Kidney (tissue), 14 donors: ENCODE measurements around the gene SUCLG2. TPM values are rescaled to one million over a fixed set of nuclear protein-coding genes. Genes with fewer than 3 reads are reported as not detected.

ENCODE experiments used
- DNase-seq, 5 donors: peaks; one replicate each; pipeline ENCODE4 v3.0.0-alpha.2; 2013 to 2020
- FAIRE-seq: peaks from 2 replicates; lab custom pipeline; 2012; peaks lifted over from hg19 to GRCh38; lab: Jason Lieb, UNC
- H3K27ac ChIP-seq, 2 donors: one replicate each; pipeline ENCODE4 v1.7.0; 2013; ENCODE audit warnings: low read depth in 2 of 2, low read length in 2 of 2, inconsistent platforms in 1 of 2
- H3K27me3 ChIP-seq: one replicate; pipeline ENCODE4 v1.7.1; 2013; ENCODE audit warnings: low read length, inconsistent platforms; ENCODE audit not compliant: control insufficient read depth, insufficient read depth
- H3K36me3 ChIP-seq, 3 donors: one replicate each; pipeline versions ENCODE4 v1.7.0 to v1.7.1; 2013; ENCODE audit warnings: low read length in 3 of 3, control low read depth in 1 of 3, inconsistent platforms in 1 of 3; ENCODE audit not compliant: insufficient read depth in 3 of 3, control insufficient read depth in 2 of 3
- H3K4me1 ChIP-seq, 3 donors: one replicate each; pipeline versions ENCODE4 v1.7.0 to v1.7.1; 2013; ENCODE audit warnings: low read length in 3 of 3, inconsistent platforms in 1 of 3, low read depth in 1 of 3; ENCODE audit not compliant: control insufficient read depth in 2 of 3, insufficient read depth in 2 of 3
- H3K4me3 ChIP-seq, 3 donors: one replicate each; pipeline versions ENCODE4 v1.7.0 to v1.8.1; 2013; ENCODE audit warnings: low read length in 3 of 3, control low read depth in 1 of 3, inconsistent platforms in 1 of 3
- H3K9ac ChIP-seq, 3 donors: one replicate each; pipeline versions ENCODE4 v1.7.0 to v1.7.1; 2013; ENCODE audit warnings: low read length in 3 of 3, control low read depth in 1 of 3, inconsistent platforms in 1 of 3
- H3K9me3 ChIP-seq, 3 donors: one replicate each; pipeline versions ENCODE4 v1.7.0 to v1.7.1; 2013; ENCODE audit warnings: low read length in 3 of 3, control low read depth in 1 of 3, inconsistent platforms in 1 of 3; ENCODE audit not compliant: control insufficient read depth in 2 of 3, insufficient read depth in 1 of 3
- CTCF ChIP-seq: IDR thresholded peaks from 3 replicates; pipeline ENCODE4 v1.5.1; 2012; ENCODE audit warnings: mild to moderate bottlenecking, moderate library complexity, borderline replicate concordance; ENCODE audit not compliant: insufficient read depth; ENCODE audit errors: extremely low read depth
- intact Hi-C: fragments of 100-400 bp; cut with DNase I; formaldehyde crosslinking; loops from one replicate; pipeline ENCODE4 v1.11.1; 2022
- polyA plus RNA-seq: library from polyadenylated mRNA; stranded (reverse); fragments of 350-450 nt; fragmentation: Illumina TruSeq; extraction: RNeasy Lipid Tissue Mini Kit (QIAGEN cat#74804); gene quantifications from one replicate; pipeline ENCODE4 v1.2.3, GENCODE V29; 2014; ENCODE audit warnings: low read depth, low replicate concordance; ENCODE audit not compliant: insufficient read depth
- total RNA-seq: library from RNA; stranded (reverse); fragmentation: NEBNext Ultra II Directional; extraction: Animal tissue kit (Norgen Biotek cat#: 25700); gene quantifications from one replicate; pipeline ENCODE4 v1.2.1, GENCODE V29; 2021
- donor health status: control.
- donor health status: control.
- donor health status: control.
- donor health status: control.
- donor health status: control.
- donor health status: DM: yes; HTN: yes; CAD: no.
- donor health status: Normal renal cell carcinoma (clear cell type).

SUCLG2 gene
- total and polyA plus RNA-seq, 2 donors from 2014 or later: 62.8 to 117 TPM

- H3K27me3 ChIP-seq: no peaks in the 10 kb centered on the region
- H3K27ac ChIP-seq: no peak overlapping the region
- no peak for TF ChIP-seq CTCF
- intact Hi-C loops: no loop called here
- peaks cover 0 to 5% (median 0%) of the 10 kb centered on the region in 3 donors for H3K4me1 ChIP-seq
- H3K9me3 ChIP-seq: no peaks in the 10 kb centered on the region
- no peak overlapping the region for H3K9ac ChIP-seq
- FAIRE-seq (no peak), DNase-seq (no peak)
- no peaks in the 10 kb centered on the region for H3K36me3 ChIP-seq
- H3K4me3 ChIP-seq: no peak overlapping the region
Observed at GRCh38 chr3:67484085-67484484, 170.3 kb downstream of the SUCLG2 start.

- intact Hi-C loops: no loop called here
- H3K9me3 ChIP-seq: no peaks in the 10 kb centered on the region
- TF ChIP-seq CTCF: no peak
- H3K9ac ChIP-seq: no peak overlapping the region
- H3K36me3 ChIP-seq: no peaks in the 10 kb centered on the region
- no peak overlapping the region for H3K4me3 ChIP-seq
- DNase-seq (no peak), FAIRE-seq (no peak)
- H3K27me3 ChIP-seq: no peaks in the 10 kb centered on the region
- H3K27ac ChIP-seq: no peak overlapping the region
- peaks cover 0 to 5% (median 0%) of the 10 kb centered on the region in 3 donors for H3K4me1 ChIP-seq
Observed at GRCh38 chr3:67481126-67481525, 173.3 kb downstream of the SUCLG2 start.

- intact Hi-C loops: no loop called here
- Histone ChIP-seq H3K27ac (no peak overlapping the region), H3K9ac (no peak overlapping the region), H3K9me3 (no peaks in the 10 kb centered on the region), H3K27me3 (no peaks in the 10 kb centered on the region), H3K4me3 (no peak overlapping the region), H3K4me1 (no peaks in the 10 kb centered on the region), H3K36me3 (no peaks in the 10 kb centered on the region)
- DNase-seq (no peak), FAIRE-seq (no peak)
- TF ChIP-seq CTCF: no peak
Observed at GRCh38 chr3:67478423-67478822, 176.0 kb downstream of the SUCLG2 start.

GRCh38 chr3:67474311-67474710, 180.1 kb downstream of the SUCLG2 start:
- H3K4me1 ChIP-seq: no peaks in the 10 kb centered on the region
- H3K27me3 ChIP-seq: no peaks in the 10 kb centered on the region
- no peak for DNase-seq
- H3K9ac ChIP-seq: no peak overlapping the region
- intact Hi-C loops: no loop called here
- H3K4me3 ChIP-seq: no peak overlapping the region
- H3K36me3 ChIP-seq: no peaks in the 10 kb centered on the region
- no peak for TF ChIP-seq CTCF
- FAIRE-seq: no peak
- H3K27ac ChIP-seq: no peak overlapping the region
- H3K9me3 ChIP-seq: no peaks in the 10 kb centered on the region
